ENCODE data around the gene VMAC. TPM values are rescaled to one million over a fixed set of nuclear protein-coding genes. Genes with fewer than 3 reads are reported as not detected.
A peak's percentile ranks its signal among the peaks of the same experiment; 100 is the strongest.

VMAC gene
- total RNA-seq, 1 donor from 2014 or later, result 7.5 TPM

GRCh38 chr19:5905114-5905778 is 574 bp downstream of the VMAC start:
- no peak for TF ChIP-seq CTCF (IDR thresholded peaks at IDR 0.05; ENCODE audit: partially characterized antibody, unreplicated experiment)
- Mint-ChIP-seq H3K27ac (ENCODE audit: unreplicated experiment) (no peak overlapping the region), H3K4me3 (ENCODE audit: unreplicated experiment) (peak overlapping the region; percentile 63), H3K9me3 (ENCODE audit: unreplicated experiment) (peaks cover 14% of the 10 kb centered on the region), H3K36me3 (ENCODE audit: unreplicated experiment) (no peaks in the 10 kb centered on the region), H3K27me3 (ENCODE audit: unreplicated experiment) (peaks cover 16% of the 10 kb centered on the region), H3K4me1 (ENCODE audit: low read depth, unreplicated experiment) (peaks cover 8% of the 10 kb centered on the region)
- no peak for DNase-seq

GRCh38 chr19:5907241-5907640 is 2.6 kb downstream of the VMAC start:
- Mint-ChIP-seq H3K4me1 (ENCODE audit: low read depth, unreplicated experiment) (peaks cover 2% of the 10 kb centered on the region), H3K4me3 (ENCODE audit: unreplicated experiment) (no peak overlapping the region), H3K27me3 (ENCODE audit: unreplicated experiment) (peaks cover 13% of the 10 kb centered on the region), H3K27ac (ENCODE audit: unreplicated experiment) (peak overlapping the region; percentile 20), H3K9me3 (ENCODE audit: unreplicated experiment) (peaks cover 14% of the 10 kb centered on the region), H3K36me3 (ENCODE audit: unreplicated experiment) (no peaks in the 10 kb centered on the region)
- DNase-seq, result no peak
- TF ChIP-seq CTCF (IDR thresholded peaks at IDR 0.05; ENCODE audit: partially characterized antibody, unreplicated experiment), result no peak

GRCh38 chr19:5908773-5909442 is 4.2 kb downstream of the VMAC start:
- Mint-ChIP-seq H3K27ac (ENCODE audit: unreplicated experiment) (peak overlapping the region; percentile 86), H3K4me1 (ENCODE audit: low read depth, unreplicated experiment) (no peaks in the 10 kb centered on the region), H3K9me3 (ENCODE audit: unreplicated experiment) (peaks cover 11% of the 10 kb centered on the region), H3K36me3 (ENCODE audit: unreplicated experiment) (no peaks in the 10 kb centered on the region), H3K27me3 (ENCODE audit: unreplicated experiment) (peaks cover 7% of the 10 kb centered on the region), H3K4me3 (ENCODE audit: unreplicated experiment) (no peak overlapping the region)
- no peak for TF ChIP-seq CTCF (IDR thresholded peaks at IDR 0.05; ENCODE audit: partially characterized antibody, unreplicated experiment)
- DNase-seq, result peak; percentile 76

GRCh38 chr19:5910638-5910907 is 5.9 kb downstream of the VMAC start:
- no peak for DNase-seq
- Mint-ChIP-seq H3K36me3 (ENCODE audit: unreplicated experiment) (no peaks in the 10 kb centered on the region), H3K27me3 (ENCODE audit: unreplicated experiment) (peaks cover 3% of the 10 kb centered on the region), H3K4me1 (ENCODE audit: low read depth, unreplicated experiment) (no peaks in the 10 kb centered on the region), H3K9me3 (ENCODE audit: unreplicated experiment) (peaks cover 4% of the 10 kb centered on the region), H3K27ac (ENCODE audit: unreplicated experiment) (no peak overlapping the region), H3K4me3 (ENCODE audit: unreplicated experiment) (no peak overlapping the region)
- TF ChIP-seq CTCF (IDR thresholded peaks at IDR 0.05; ENCODE audit: partially characterized antibody, unreplicated experiment), result no peak

- H3K27me3 Mint-ChIP-seq (ENCODE audit: unreplicated experiment), result peaks cover 4% of the 10 kb centered on the region
- no peak for DNase-seq
- peaks cover 4% of the 10 kb centered on the region for H3K4me1 Mint-ChIP-seq (ENCODE audit: low read depth, unreplicated experiment)
- no peaks in the 10 kb centered on the region for H3K36me3 Mint-ChIP-seq (ENCODE audit: unreplicated experiment)
- H3K4me3 Mint-ChIP-seq (ENCODE audit: unreplicated experiment), result no peak overlapping the region
- peaks cover 4% of the 10 kb centered on the region for H3K9me3 Mint-ChIP-seq (ENCODE audit: unreplicated experiment)
- no peak for TF ChIP-seq CTCF (IDR thresholded peaks at IDR 0.05; ENCODE audit: partially characterized antibody, unreplicated experiment)
- H3K27ac Mint-ChIP-seq (ENCODE audit: unreplicated experiment), result no peak overlapping the region
Observed at GRCh38 chr19:5911366-5911765, 6.7 kb downstream of the VMAC start.

All from glutamatergic neuron (in vitro differentiated cells).